ENCODE results near the gene LMNB1.

DNA sequence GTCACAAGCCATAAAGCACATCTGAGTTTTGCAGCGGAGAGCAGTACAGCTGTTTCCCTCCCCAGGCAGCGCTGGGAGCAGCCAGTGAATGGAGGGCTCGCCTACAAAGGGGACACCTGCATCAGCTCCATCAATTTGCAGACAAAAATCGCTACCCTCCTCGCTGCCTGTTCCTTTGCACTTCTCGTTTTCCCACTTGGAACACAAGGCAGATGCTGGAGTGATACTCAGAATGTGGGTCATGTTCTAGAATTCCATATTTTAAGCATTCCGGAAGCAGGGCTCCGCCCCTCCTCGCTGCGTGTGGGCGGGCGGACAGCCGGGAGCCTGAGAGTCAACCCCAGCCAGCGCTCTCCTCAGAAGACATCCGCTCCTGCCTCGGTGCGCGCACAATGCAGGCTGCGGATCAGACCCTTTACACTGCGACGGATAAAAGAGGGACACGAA is 92.1 kb downstream of the LMNB1 start:
- TF ChIP-seq, protein P1, sequence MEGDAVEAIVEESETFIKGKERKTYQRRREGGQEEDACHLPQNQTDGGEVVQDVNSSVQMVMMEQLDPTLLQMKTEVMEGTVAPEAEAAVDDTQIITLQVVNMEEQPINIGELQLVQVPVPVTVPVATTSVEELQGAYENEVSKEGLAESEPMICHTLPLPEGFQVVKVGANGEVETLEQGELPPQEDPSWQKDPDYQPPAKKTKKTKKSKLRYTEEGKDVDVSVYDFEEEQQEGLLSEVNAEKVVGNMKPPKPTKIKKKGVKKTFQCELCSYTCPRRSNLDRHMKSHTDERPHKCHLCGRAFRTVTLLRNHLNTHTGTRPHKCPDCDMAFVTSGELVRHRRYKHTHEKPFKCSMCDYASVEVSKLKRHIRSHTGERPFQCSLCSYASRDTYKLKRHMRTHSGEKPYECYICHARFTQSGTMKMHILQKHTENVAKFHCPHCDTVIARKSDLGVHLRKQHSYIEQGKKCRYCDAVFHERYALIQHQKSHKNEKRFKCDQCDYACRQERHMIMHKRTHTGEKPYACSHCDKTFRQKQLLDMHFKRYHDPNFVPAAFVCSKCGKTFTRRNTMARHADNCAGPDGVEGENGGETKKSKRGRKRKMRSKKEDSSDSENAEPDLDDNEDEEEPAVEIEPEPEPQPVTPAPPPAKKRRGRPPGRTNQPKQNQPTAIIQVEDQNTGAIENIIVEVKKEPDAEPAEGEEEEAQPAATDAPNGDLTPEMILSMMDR (IDR thresholded peaks at IDR 0.05; ENCODE audit: insufficient read depth, low read length) = no peak
- no peak for TF ChIP-seq REST (IDR thresholded peaks at IDR 0.05; ENCODE audit: insufficient replicate concordance, low read depth)
